ENCODE measurements around the gene AMPD3.

GRCh38 chr11:10518891-10519290 lies 63.8 kb downstream of the AMPD3 start:
- no peak for TF ChIP-seq RFX5 (IDR thresholded peaks at IDR 0.05; ENCODE audit: low read depth, low read length)
- TF ChIP-seq SP2 (CRISPR knock-in tag; IDR thresholded peaks at IDR 0.05), result no peak
- TF ChIP-seq TEAD3 (CRISPR knock-in tag; optimal IDR thresholded peaks at IDR 0.05; ENCODE audit: borderline replicate concordance), result no peak
- no peak for TF ChIP-seq NCOA5 (CRISPR knock-in tag; IDR thresholded peaks at IDR 0.05)
- no peak for TF ChIP-seq U2AF2 (IDR thresholded peaks at IDR 0.05; ENCODE audit: low read depth, low read length)
- TF ChIP-seq, protein P1, sequence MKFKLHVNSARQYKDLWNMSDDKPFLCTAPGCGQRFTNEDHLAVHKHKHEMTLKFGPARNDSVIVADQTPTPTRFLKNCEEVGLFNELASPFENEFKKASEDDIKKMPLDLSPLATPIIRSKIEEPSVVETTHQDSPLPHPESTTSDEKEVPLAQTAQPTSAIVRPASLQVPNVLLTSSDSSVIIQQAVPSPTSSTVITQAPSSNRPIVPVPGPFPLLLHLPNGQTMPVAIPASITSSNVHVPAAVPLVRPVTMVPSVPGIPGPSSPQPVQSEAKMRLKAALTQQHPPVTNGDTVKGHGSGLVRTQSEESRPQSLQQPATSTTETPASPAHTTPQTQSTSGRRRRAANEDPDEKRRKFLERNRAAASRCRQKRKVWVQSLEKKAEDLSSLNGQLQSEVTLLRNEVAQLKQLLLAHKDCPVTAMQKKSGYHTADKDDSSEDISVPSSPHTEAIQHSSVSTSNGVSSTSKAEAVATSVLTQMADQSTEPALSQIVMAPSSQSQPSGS (CRISPR knock-in tag; IDR thresholded peaks at IDR 0.05), result no peak

All from HepG2 (cell line).